ENCODE measurements around the gene CCDC102B. TPM values are rescaled to one million over a fixed set of nuclear protein-coding genes. Genes with fewer than 3 reads are reported as not detected.
A peak's percentile ranks its signal among the peaks of the same experiment; 100 is the strongest.
"Not testable (repeated sequence)": the region's sequence is repeated elsewhere in the genome, so short reads cannot be mapped to it uniquely, and the experiment has no call there.

The CCDC102B gene
- total RNA-seq, 1 experiment from 2014 or later, result 2.4 TPM

GRCh38 chr18:69002233-69002632 is 204.4 kb downstream of the CCDC102B start:
- Histone ChIP-seq H3K9me3 (ENCODE audit: low read length) (no peaks in the 10 kb centered on the region), H3K9ac (ENCODE audit: low read length) (no peak overlapping the region), H3K4me1 (ENCODE audit: insufficient read depth, low read length) (no peaks in the 10 kb centered on the region), H3K27me3 (ENCODE audit: low read length) (no peaks in the 10 kb centered on the region), H3K4me2 (ENCODE audit: low read length) (no peak overlapping the region), H3K79me2 (ENCODE audit: low read length) (no peaks in the 10 kb centered on the region), H4K20me1 (ENCODE audit: low read length) (no peaks in the 10 kb centered on the region), H3K27ac (ENCODE audit: low read length) (no peak overlapping the region), H3F3A (ENCODE audit: low read length, unreplicated experiment) (no peaks in the 10 kb centered on the region), H2AFZ (ENCODE audit: low read length) (no peak overlapping the region), H3K4me3 (ENCODE audit: low read length) (no peak overlapping the region), H3K9me2 (replicated peaks; ENCODE audit: low read length) (0 out of 2 replicates have a peak, but pooled peaks cover 4% of the 10 kb centered on the region), H3K36me3 (ENCODE audit: low read depth, low read length) (no peaks in the 10 kb centered on the region)
- intact Hi-C loops (cut with micrococcal nuclease), result no loop called here
- TF ChIP-seq EZH2 (IDR thresholded peaks at IDR 0.05; ENCODE audit: low read length, unreplicated experiment), result no peak
- TF ChIP-seq EZH2phosphoT487 (IDR thresholded peaks at IDR 0.05; ENCODE audit: borderline replicate concordance, low read length), result no peak
- TF ChIP-seq CTCF (conservative IDR thresholded peaks at IDR 0.05; ENCODE audit: low read depth, low read length), result peak; percentile 31; the same call in 1 of the 2 replicates
- no TSS peak for BruUV-seq (replicated peaks)
- ChIA-PET POLR2A (ENCODE audit: unreplicated experiment) (no interaction called here), CTCF (no interaction called here)
- DNase-seq, result no peak
- ATAC-seq, result no peak

GRCh38 chr18:69006212-69006611 is 208.3 kb downstream of the CCDC102B start:
- H3K4me2 ChIP-seq (ENCODE audit: low read length); CTCF ChIA-PET; DNase-seq; H3K36me3 ChIP-seq (ENCODE audit: low read depth, low read length); H3K27ac ChIP-seq (ENCODE audit: low read length); H3K9me3 ChIP-seq (ENCODE audit: low read length); H3F3A ChIP-seq (ENCODE audit: low read length, unreplicated experiment); ATAC-seq; H3K27me3 ChIP-seq (ENCODE audit: low read length); intact Hi-C loops (cut with micrococcal nuclease); BruUV-seq (replicated peaks); H3K4me1 ChIP-seq (ENCODE audit: insufficient read depth, low read length); H3K9ac ChIP-seq (ENCODE audit: low read length); H4K20me1 ChIP-seq (ENCODE audit: low read length); POLR2A ChIA-PET (ENCODE audit: unreplicated experiment); H3K79me2 ChIP-seq (ENCODE audit: low read length); H3K4me3 ChIP-seq (ENCODE audit: low read length); H3K9me2 ChIP-seq (replicated peaks; ENCODE audit: low read length); H2AFZ ChIP-seq (ENCODE audit: low read length): not testable (repeated sequence)

GRCh38 chr18:69008538-69008937 is 210.7 kb downstream of the CCDC102B start:
- no peaks in the 10 kb centered on the region for H3F3A ChIP-seq (ENCODE audit: low read length, unreplicated experiment)
- no peak overlapping the region for H2AFZ ChIP-seq (ENCODE audit: low read length)
- no peak for DNase-seq
- no peaks in the 10 kb centered on the region for H3K9me2 ChIP-seq (replicated peaks; ENCODE audit: low read length)
- ChIA-PET POLR2A (ENCODE audit: unreplicated experiment) (no interaction called here), CTCF (no interaction called here)
- no peak overlapping the region for H3K4me3 ChIP-seq (ENCODE audit: low read length)
- no peaks in the 10 kb centered on the region for H3K27me3 ChIP-seq (ENCODE audit: low read length)
- ATAC-seq, result no peak
- no peaks in the 10 kb centered on the region for H3K9me3 ChIP-seq (ENCODE audit: low read length)
- H3K79me2 ChIP-seq (ENCODE audit: low read length), result no peaks in the 10 kb centered on the region
- no peak overlapping the region for H3K9ac ChIP-seq (ENCODE audit: low read length)
- H4K20me1 ChIP-seq (ENCODE audit: low read length), result no peaks in the 10 kb centered on the region
- TF ChIP-seq EZH2 (IDR thresholded peaks at IDR 0.05; ENCODE audit: low read length, unreplicated experiment), result no peak
- TF ChIP-seq CTCF (conservative IDR thresholded peaks at IDR 0.05; ENCODE audit: low read depth, low read length), result no peak
- intact Hi-C loops (cut with micrococcal nuclease), result no loop called here
- no TSS peak for BruUV-seq (replicated peaks)
- no peak overlapping the region for H3K27ac ChIP-seq (ENCODE audit: low read length)
- no peak overlapping the region for H3K4me2 ChIP-seq (ENCODE audit: low read length)
- H3K36me3 ChIP-seq (ENCODE audit: low read depth, low read length), result no peaks in the 10 kb centered on the region
- H3K4me1 ChIP-seq (ENCODE audit: insufficient read depth, low read length), result no peaks in the 10 kb centered on the region
